GM18519 (cell line): Measurements from ENCODE around the gene NOP16.

Experiments used
- ATAC-seq: cut with Tn5 transposase; IDR thresholded peaks from one replicate; pipeline ENCODE4 v1.9.1; 2021; ENCODE audit warnings: mild to moderate bottlenecking, moderate library complexity; ENCODE audit not compliant: unreplicated experiment, low FRiP score

NOP16 gene

GRCh38 chr5:176388444-176389134 lies at the start of gene NOP16, which contains the start of gene HIGD2A:
Gene NOP16 (minus strand): TSS chr5:176388598. CDS start chr5:176388539, 59 bp downstream.
Gene HIGD2A (plus strand): TSS chr5:176388751. CDS start chr5:176388820, 69 bp downstream.
- ATAC-seq, result peak; percentile 74

GRCh38 chr5:176436656-176437055 lies 48.3 kb upstream of the NOP16 start:
- ATAC-seq, result no peak

- no peak for ATAC-seq
Measured at GRCh38 chr5:176432707-176433106, 44.3 kb upstream of the NOP16 start.

- no peak for ATAC-seq
Measured at GRCh38 chr5:176429972-176430371, 41.6 kb upstream of the NOP16 start.

- no peak for ATAC-seq
Measured at GRCh38 chr5:176427971-176428370, 39.6 kb upstream of the NOP16 start.

GRCh38 chr5:176426876-176427275 lies 38.5 kb upstream of the NOP16 start:
- no peak for ATAC-seq

GRCh38 chr5:176425791-176426190 lies 37.4 kb upstream of the NOP16 start:
- ATAC-seq, result no peak

GRCh38 chr5:176425138-176425537 lies 36.7 kb upstream of the NOP16 start:
- no peak for ATAC-seq

- ATAC-seq, result no peak
Measured at GRCh38 chr5:176424181-176424580, 35.8 kb upstream of the NOP16 start.

GRCh38 chr5:176420972-176421544 lies 32.7 kb upstream of the NOP16 start:
- ATAC-seq, result no peak

- ATAC-seq, result no peak
Measured at GRCh38 chr5:176420086-176420485, 31.7 kb upstream of the NOP16 start.

- no peak for ATAC-seq
Measured at GRCh38 chr5:176418251-176418650, 29.9 kb upstream of the NOP16 start.

GRCh38 chr5:176416965-176417364 lies 28.6 kb upstream of the NOP16 start:
- no peak for ATAC-seq

GRCh38 chr5:176415952-176416924 lies 27.8 kb upstream of the NOP16 start, which contains the start of gene CLTB:
Gene CLTB (minus strand): TSS chr5:176416539. CDS start chr5:176416363, 176 bp downstream.
- peak; percentile 83 for ATAC-seq

- no peak for ATAC-seq
Measured at GRCh38 chr5:176415240-176415951, 27.0 kb upstream of the NOP16 start.

GRCh38 chr5:176414704-176415103 lies 26.3 kb upstream of the NOP16 start:
- ATAC-seq, result no peak

GRCh38 chr5:176413709-176414191 lies 25.4 kb upstream of the NOP16 start:
- no peak for ATAC-seq

GRCh38 chr5:176413255-176413565 lies 24.8 kb upstream of the NOP16 start:
- ATAC-seq, result no peak

- no peak for ATAC-seq
Measured at GRCh38 chr5:176412517-176413254, 24.3 kb upstream of the NOP16 start.
